Posterior vena cava (tissue), 2 donors: ENCODE results near the gene PLEKHM1. TPM values are rescaled to one million over a fixed set of nuclear protein-coding genes. Genes with fewer than 3 reads are reported as not detected.

Source experiments
- DNase-seq: peaks from one replicate; pipeline ENCODE4 v3.0.0-alpha.2; 2020; ENCODE audit warnings: low spot score
- intact Hi-C, 2 donors: fragments of 100-400 bp; cut with DNase I; formaldehyde crosslinking; loops; one replicate each; pipeline versions ENCODE4 v1.14.1 to v1.14.2; 2022 to 2023
- total RNA-seq, 2 donors: library from RNA; stranded (reverse); fragmentation: NEBNext Ultra II Directional; extraction: Animal tissue kit (Norgen Biotek cat#: 25700); gene quantifications; one replicate each; pipeline ENCODE4 v1.2.1, GENCODE V29; 2021
- donor health status: DM: yes; HTN: yes; CAD: no.
- donor health status: DM: yes; HTN: yes; CAD: no.

The PLEKHM1 gene
- total RNA-seq, 2 donors from 2014 or later = 43.2 to 45.3 TPM

DNA sequence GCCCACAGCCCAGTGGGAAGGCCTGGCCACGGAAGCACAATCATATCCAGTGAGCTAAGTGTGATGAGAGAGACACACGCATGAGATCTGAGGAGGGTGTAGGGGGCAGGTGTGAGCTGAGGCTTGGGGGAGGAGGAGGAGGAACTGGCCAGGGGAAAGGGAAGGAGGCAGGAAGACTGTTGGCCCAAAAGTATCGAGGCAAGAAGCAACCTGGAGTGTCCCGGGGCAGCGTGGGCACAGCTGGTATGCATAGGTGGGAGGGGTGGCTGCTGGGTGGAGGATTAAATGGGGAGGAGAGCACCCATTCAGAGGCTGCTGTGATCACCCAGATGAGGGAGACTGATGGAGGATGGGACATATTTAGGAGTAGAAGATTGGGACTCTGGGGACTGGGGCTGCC is 99.2 kb downstream of the PLEKHM1 start:
- no peak for DNase-seq
- intact Hi-C loops = no loop called here

GRCh38 chr17:45389354-45389753 is 101.2 kb downstream of the PLEKHM1 start:
- intact Hi-C loops = loop anchor here (5.0 to 10.0 kb wide), 3 partner anchors 112 to 255 kb away; partner anchors contain the start of genes ACBD4 (in 1 of the 2) and PLCD3 (in 1 of the 2)
- DNase-seq = no peak

GRCh38 chr17:45388604-45389325 is 101.8 kb downstream of the PLEKHM1 start:
- intact Hi-C loops = loop anchor here (5.0 to 10.0 kb wide), 3 partner anchors 111 to 254 kb away; partner anchors contain the start of genes ACBD4 (in 1 of the 2) and PLCD3 (in 1 of the 2)

GRCh38 chr17:45387739-45388138 is 102.8 kb downstream of the PLEKHM1 start:
- no peak for DNase-seq
- intact Hi-C loops = loop anchor here (5.0 to 10.0 kb wide), 3 partner anchors 110 to 253 kb away; partner anchors contain the start of genes ACBD4 (in 1 of the 2) and PLCD3 (in 1 of the 2)

More at GRCh38 chr17:45388604-45389325, 101.8 kb downstream of the PLEKHM1 start:
- DNase-seq = no peak

DNA sequence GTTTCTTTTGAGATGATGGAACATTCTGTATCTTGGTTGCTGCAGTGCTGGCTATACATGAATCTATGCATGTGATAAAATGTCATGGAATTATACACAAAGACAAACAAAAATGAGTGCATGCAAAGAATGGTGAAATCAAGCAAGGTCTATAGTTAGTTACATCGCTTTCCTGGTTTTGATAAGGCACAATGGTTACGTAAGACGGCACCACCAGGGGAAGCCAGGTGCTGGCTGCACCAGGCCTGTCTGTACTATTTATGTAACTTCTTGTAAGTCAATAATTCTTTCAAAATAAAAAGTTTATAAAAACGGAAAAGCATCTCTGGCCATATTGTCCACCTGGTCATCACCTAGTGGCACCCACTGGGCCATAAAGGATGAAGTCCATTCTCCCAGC is 104.3 kb downstream of the PLEKHM1 start:
- intact Hi-C loops = loop anchor here (5.0 to 10.0 kb wide), 3 partner anchors 109 to 251 kb away; partner anchors contain the start of genes ACBD4 (in 1 of the 2) and PLCD3 (in 1 of the 2)
- no peak for DNase-seq

Other genes with a start within 250 kb of the PLEKHM1 start
- gene SPATA32, start 228.6 kb downstream of the PLEKHM1 start, total RNA-seq = not detected
- gene MAP3K14, start 173.7 kb downstream of the PLEKHM1 start, total RNA-seq = 1 to 10 TPM; 9.1 to 9.7 TPM
- gene ARHGAP27, start 57.9 kb downstream of the PLEKHM1 start, total RNA-seq = 10 to 100 TPM; 17.8 to 24.5 TPM